ENCODE data around the gene ARL6.

DNA sequence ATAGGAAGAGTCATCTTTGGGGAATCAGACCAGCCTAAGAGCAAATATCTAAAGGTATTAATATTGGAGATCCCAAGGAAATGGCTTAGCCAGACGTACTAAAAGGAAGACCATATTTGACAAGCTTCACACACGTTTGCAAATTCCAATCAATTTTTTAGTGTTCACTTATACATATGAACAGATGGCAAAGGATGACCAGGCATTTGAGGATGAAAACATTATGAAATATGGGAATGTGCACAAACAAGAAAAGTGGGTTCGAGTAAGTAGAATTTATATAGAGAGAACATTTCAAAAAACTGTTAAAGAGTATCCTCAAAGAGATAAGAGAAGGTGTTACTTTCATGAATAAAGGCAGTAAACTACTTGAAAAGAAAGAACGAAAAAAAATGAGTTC is 31.4 kb downstream of the ARL6 start:
- no peak for TF ChIP-seq POLR2AphosphoS5 (IDR thresholded peaks at IDR 0.05; ENCODE audit: insufficient read depth in 1 of 2, low read depth in 1 of 2)
- TF ChIP-seq, protein P1, sequence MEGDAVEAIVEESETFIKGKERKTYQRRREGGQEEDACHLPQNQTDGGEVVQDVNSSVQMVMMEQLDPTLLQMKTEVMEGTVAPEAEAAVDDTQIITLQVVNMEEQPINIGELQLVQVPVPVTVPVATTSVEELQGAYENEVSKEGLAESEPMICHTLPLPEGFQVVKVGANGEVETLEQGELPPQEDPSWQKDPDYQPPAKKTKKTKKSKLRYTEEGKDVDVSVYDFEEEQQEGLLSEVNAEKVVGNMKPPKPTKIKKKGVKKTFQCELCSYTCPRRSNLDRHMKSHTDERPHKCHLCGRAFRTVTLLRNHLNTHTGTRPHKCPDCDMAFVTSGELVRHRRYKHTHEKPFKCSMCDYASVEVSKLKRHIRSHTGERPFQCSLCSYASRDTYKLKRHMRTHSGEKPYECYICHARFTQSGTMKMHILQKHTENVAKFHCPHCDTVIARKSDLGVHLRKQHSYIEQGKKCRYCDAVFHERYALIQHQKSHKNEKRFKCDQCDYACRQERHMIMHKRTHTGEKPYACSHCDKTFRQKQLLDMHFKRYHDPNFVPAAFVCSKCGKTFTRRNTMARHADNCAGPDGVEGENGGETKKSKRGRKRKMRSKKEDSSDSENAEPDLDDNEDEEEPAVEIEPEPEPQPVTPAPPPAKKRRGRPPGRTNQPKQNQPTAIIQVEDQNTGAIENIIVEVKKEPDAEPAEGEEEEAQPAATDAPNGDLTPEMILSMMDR (IDR thresholded peaks at IDR 0.05): no peak

Measured in vagina (tissue), 2 donors.